ENCODE measurements around the gene ISCA2.

GRCh38 chr14:74511966-74512830 is 18.6 kb downstream of the ISCA2 start:
- no peak for TF ChIP-seq EZH2 (IDR thresholded peaks at IDR 0.05; ENCODE audit: borderline replicate concordance, low read depth, low read length, severe bottlenecking)
- TF ChIP-seq CTCF (IDR thresholded peaks at IDR 0.05; ENCODE audit: borderline replicate concordance, extremely low read depth, low read length, poor library complexity, severe bottlenecking): no peak
